Measurements from ENCODE around the gene FYB2.
A peak's percentile ranks its signal among the peaks of the same experiment; 100 is the strongest.

The FYB2 gene

GRCh38 chr1:56819387-56819899, at the start of gene FYB2:
FYB2 (minus strand) TSS chr1:56819404; CDS start chr1:56819290, 114 bp downstream.
- ATAC-seq (peak; percentile 29), DNase-seq (ENCODE audit: low spot score in 2 of 2) (no peak)
- Mint-ChIP-seq H3K27ac (no peak within 1 kb of the TSS), H3K9me3 (no peaks in the 10 kb centered on the region), H3K36me3 (no peaks in the 10 kb centered on the region), H3K4me1 (no peaks in the 10 kb centered on the region), H3K4me3 (no peak within 1 kb of the TSS)

- ATAC-seq = no peak
- Mint-ChIP-seq H3K4me1 (no peaks in the 10 kb centered on the region), H3K27ac (no peak overlapping the region), H3K36me3 (no peaks in the 10 kb centered on the region), H3K4me3 (no peak overlapping the region), H3K9me3 (no peaks in the 10 kb centered on the region)
- no peak for DNase-seq (ENCODE audit: low spot score in 2 of 2)
These were observed 49.6 kb upstream of the FYB2 start for GRCh38 chr1:56868761-56869160.

- Mint-ChIP-seq H3K9me3 (no peaks in the 10 kb centered on the region), H3K36me3 (no peaks in the 10 kb centered on the region), H3K27ac (no peak overlapping the region), H3K4me3 (no peak overlapping the region), H3K4me1 (no peaks in the 10 kb centered on the region)
- ATAC-seq (no peak), DNase-seq (ENCODE audit: low spot score in 2 of 2) (no peak)
These were observed 48.3 kb upstream of the FYB2 start for GRCh38 chr1:56867491-56867890.

- DNase-seq (ENCODE audit: low spot score in 2 of 2) (no peak), ATAC-seq (no peak)
- Mint-ChIP-seq H3K36me3 (no peaks in the 10 kb centered on the region), H3K27ac (no peak overlapping the region), H3K4me1 (no peaks in the 10 kb centered on the region), H3K4me3 (no peak overlapping the region), H3K9me3 (no peaks in the 10 kb centered on the region)
These were observed 47.5 kb upstream of the FYB2 start for GRCh38 chr1:56866656-56867055.

GRCh38 chr1:56864430-56864829, 45.2 kb upstream of the FYB2 start:
- ATAC-seq (no peak), DNase-seq (ENCODE audit: low spot score in 2 of 2) (no peak)
- Mint-ChIP-seq H3K36me3 (no peaks in the 10 kb centered on the region), H3K9me3 (no peaks in the 10 kb centered on the region), H3K27ac (no peak overlapping the region), H3K4me3 (no peak overlapping the region), H3K4me1 (no peaks in the 10 kb centered on the region)

GRCh38 chr1:56863265-56863992, 44.2 kb upstream of the FYB2 start:
- Mint-ChIP-seq H3K27ac (no peak overlapping the region), H3K9me3 (no peaks in the 10 kb centered on the region), H3K36me3 (no peaks in the 10 kb centered on the region), H3K4me1 (no peaks in the 10 kb centered on the region), H3K4me3 (no peak overlapping the region)
- DNase-seq (ENCODE audit: low spot score in 2 of 2) (no peak), ATAC-seq (no peak)

GRCh38 chr1:56859287-56859686, 40.1 kb upstream of the FYB2 start:
- H3K4me1 Mint-ChIP-seq = no peaks in the 10 kb centered on the region
- H3K9me3 Mint-ChIP-seq = no peaks in the 10 kb centered on the region
- DNase-seq (ENCODE audit: low spot score in 2 of 2) (no peak), ATAC-seq (no peak)
- no peaks in the 10 kb centered on the region for H3K36me3 Mint-ChIP-seq
- H3K4me3 Mint-ChIP-seq = no peak overlapping the region
- H3K27ac Mint-ChIP-seq = no peak overlapping the region

GRCh38 chr1:56856186-56856585, 37.0 kb upstream of the FYB2 start:
- DNase-seq (ENCODE audit: low spot score in 2 of 2) (no peak), ATAC-seq (no peak)
- Mint-ChIP-seq H3K4me1 (no peaks in the 10 kb centered on the region), H3K27ac (no peak overlapping the region), H3K4me3 (no peak overlapping the region), H3K36me3 (no peaks in the 10 kb centered on the region), H3K9me3 (no peaks in the 10 kb centered on the region)

GRCh38 chr1:56855190-56855589, 36.0 kb upstream of the FYB2 start:
- DNase-seq (ENCODE audit: low spot score in 2 of 2) = no peak
- ATAC-seq = no peak
- no peaks in the 10 kb centered on the region for H3K36me3 Mint-ChIP-seq
- H3K27ac Mint-ChIP-seq = no peak overlapping the region
- no peaks in the 10 kb centered on the region for H3K4me1 Mint-ChIP-seq
- no peak overlapping the region for H3K4me3 Mint-ChIP-seq
- no peaks in the 10 kb centered on the region for H3K9me3 Mint-ChIP-seq

GRCh38 chr1:56854521-56855099, 35.4 kb upstream of the FYB2 start, which contains the start of gene C8A:
C8A (plus strand) TSS chr1:56854797; CDS start chr1:56854902, 105 bp downstream.
- no peak within 1 kb of the TSS for H3K4me3 Mint-ChIP-seq
- ATAC-seq (no peak), DNase-seq (ENCODE audit: low spot score in 2 of 2) (no peak)
- H3K27ac Mint-ChIP-seq = no peak within 1 kb of the TSS
- H3K36me3 Mint-ChIP-seq = no peaks in the 10 kb centered on the region
- no peaks in the 10 kb centered on the region for H3K9me3 Mint-ChIP-seq
- no peaks in the 10 kb centered on the region for H3K4me1 Mint-ChIP-seq

- Mint-ChIP-seq H3K36me3 (no peaks in the 10 kb centered on the region), H3K4me1 (no peaks in the 10 kb centered on the region), H3K4me3 (no peak overlapping the region), H3K9me3 (no peaks in the 10 kb centered on the region), H3K27ac (no peak overlapping the region)
- DNase-seq (ENCODE audit: low spot score in 2 of 2) = no peak
- ATAC-seq = no peak
These were observed 33.3 kb upstream of the FYB2 start for GRCh38 chr1:56852476-56852875.

- DNase-seq (ENCODE audit: low spot score in 2 of 2) = no peak
- H3K36me3 Mint-ChIP-seq = no peaks in the 10 kb centered on the region
- H3K27ac Mint-ChIP-seq = no peak overlapping the region
- H3K9me3 Mint-ChIP-seq = no peaks in the 10 kb centered on the region
- ATAC-seq = no peak
- H3K4me1 Mint-ChIP-seq = no peaks in the 10 kb centered on the region
- H3K4me3 Mint-ChIP-seq = no peak overlapping the region
These were observed 31.7 kb upstream of the FYB2 start for GRCh38 chr1:56850922-56851321.

- ATAC-seq = no peak
- Mint-ChIP-seq H3K36me3 (no peaks in the 10 kb centered on the region), H3K9me3 (no peaks in the 10 kb centered on the region), H3K27ac (no peak overlapping the region), H3K4me3 (no peak overlapping the region), H3K4me1 (no peaks in the 10 kb centered on the region)
- no peak for DNase-seq (ENCODE audit: low spot score in 2 of 2)
These were observed 31.2 kb upstream of the FYB2 start for GRCh38 chr1:56850411-56850810.

GRCh38 chr1:56849750-56850149, 30.5 kb upstream of the FYB2 start:
- H3K4me3 Mint-ChIP-seq = no peak overlapping the region
- H3K27ac Mint-ChIP-seq = no peak overlapping the region
- H3K9me3 Mint-ChIP-seq = no peaks in the 10 kb centered on the region
- H3K4me1 Mint-ChIP-seq = no peaks in the 10 kb centered on the region
- no peaks in the 10 kb centered on the region for H3K36me3 Mint-ChIP-seq
- no peak for ATAC-seq
- no peak for DNase-seq (ENCODE audit: low spot score in 2 of 2)

- no peaks in the 10 kb centered on the region for H3K4me1 Mint-ChIP-seq
- DNase-seq (ENCODE audit: low spot score in 2 of 2) = no peak
- no peaks in the 10 kb centered on the region for H3K36me3 Mint-ChIP-seq
- no peak overlapping the region for H3K4me3 Mint-ChIP-seq
- no peak overlapping the region for H3K27ac Mint-ChIP-seq
- no peak for ATAC-seq
- no peaks in the 10 kb centered on the region for H3K9me3 Mint-ChIP-seq
These were observed 26.1 kb upstream of the FYB2 start for GRCh38 chr1:56845343-56845742.

GRCh38 chr1:56844545-56845136, 25.4 kb upstream of the FYB2 start:
- Mint-ChIP-seq H3K27ac (no peak overlapping the region), H3K36me3 (no peaks in the 10 kb centered on the region), H3K4me3 (no peak overlapping the region), H3K4me1 (no peaks in the 10 kb centered on the region), H3K9me3 (no peaks in the 10 kb centered on the region)
- ATAC-seq (no peak), DNase-seq (ENCODE audit: low spot score in 2 of 2) (no peak)
